Mucosa of stomach (tissue), 1 donor: ENCODE results near the gene ULK3.

Experiments used
- H3K27me3 ChIP-seq: one replicate; pipeline ENCODE4 v1.7.0; 2013; ENCODE audit warnings: mild to moderate bottlenecking, low read length; ENCODE audit not compliant: control insufficient read depth, insufficient read depth
- H3K36me3 ChIP-seq: one replicate; pipeline ENCODE4 v1.7.0; 2013; ENCODE audit warnings: low read length; ENCODE audit not compliant: control insufficient read depth, insufficient read depth
- H3K4me1 ChIP-seq: one replicate; pipeline ENCODE4 v1.7.0; 2013; ENCODE audit warnings: mild to moderate bottlenecking, low read length; ENCODE audit not compliant: control insufficient read depth, insufficient read depth
- H3K4me3 ChIP-seq: one replicate; pipeline ENCODE4 v1.7.0; 2013; ENCODE audit warnings: low read length
- H3K9ac ChIP-seq: one replicate; pipeline ENCODE4 v1.7.0; 2013; ENCODE audit warnings: mild to moderate bottlenecking, low read length, moderate library complexity
- H3K9me3 ChIP-seq: one replicate; pipeline ENCODE4 v1.7.0; 2013; ENCODE audit warnings: mild to moderate bottlenecking, low read length, moderate library complexity; ENCODE audit not compliant: control insufficient read depth
- donor health status: Pancreatic carcinoma.

The ULK3 gene

DNA sequence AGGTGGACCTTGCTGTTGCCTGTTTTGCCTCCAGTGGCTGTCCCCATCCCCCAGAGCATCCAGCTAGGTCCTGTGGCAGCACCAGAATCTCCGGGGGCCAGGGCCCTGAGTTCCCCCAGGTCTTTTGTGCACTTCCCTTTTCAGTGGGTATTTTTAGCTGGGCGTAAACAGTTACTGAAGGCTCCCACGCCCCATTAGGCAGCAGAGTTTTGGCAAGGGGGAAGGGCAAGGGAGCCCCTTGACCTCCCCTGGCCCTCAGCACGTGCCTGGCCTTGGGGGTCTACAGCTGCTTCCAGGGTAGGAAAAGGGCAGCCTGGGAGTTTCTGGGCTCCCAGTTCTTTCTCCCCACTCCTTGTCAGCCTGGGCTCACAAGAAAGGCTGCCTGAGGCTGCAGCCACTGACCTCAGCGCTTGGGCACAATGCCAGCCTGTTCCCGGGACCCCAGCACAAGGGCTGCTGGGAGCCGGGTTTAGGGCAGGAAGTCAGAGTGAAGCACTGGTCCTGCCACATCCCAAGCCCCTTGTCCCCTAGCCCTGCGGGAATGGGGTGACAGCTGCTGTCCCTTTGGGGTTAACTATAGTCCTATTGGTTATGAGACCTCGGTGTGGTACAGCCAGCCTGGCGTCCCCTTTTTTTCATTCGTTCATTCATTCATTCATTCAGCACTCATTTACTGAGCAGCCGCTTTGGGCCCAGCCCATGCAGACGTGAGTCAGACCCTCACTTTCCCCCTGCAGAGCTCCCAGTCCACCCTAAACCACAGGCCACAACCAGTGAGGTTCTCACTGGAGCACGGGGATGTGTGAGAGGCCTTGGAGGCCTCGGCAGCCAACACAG lies 52.7 kb downstream of the ULK3 start:
- Histone ChIP-seq H3K9me3 (no peaks in the 10 kb centered on the region), H3K36me3 (no peaks in the 10 kb centered on the region), H3K9ac (peak overlapping the region; percentile 61), H3K4me3 (no peak overlapping the region), H3K4me1 (peaks cover 80% of the 10 kb centered on the region), H3K27me3 (no peaks in the 10 kb centered on the region)

DNA sequence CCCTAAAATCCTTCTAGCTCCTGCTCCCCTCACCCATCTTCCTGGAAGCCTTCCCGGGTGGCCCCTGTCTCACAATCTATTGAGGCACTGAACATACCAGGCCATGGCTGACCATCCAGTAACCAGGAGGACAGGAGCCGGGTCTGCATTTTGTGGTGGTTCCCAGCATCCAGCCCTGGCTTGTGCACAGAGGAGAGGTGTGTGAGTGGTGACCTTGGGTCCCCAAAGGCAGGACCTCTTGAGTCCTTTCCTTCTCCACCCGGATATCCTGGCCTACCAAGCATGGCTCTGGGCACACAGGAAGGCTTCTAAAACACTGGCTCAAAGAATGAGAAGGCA lies 53.2 kb downstream of the ULK3 start:
- H3K4me1 ChIP-seq = peaks cover 80% of the 10 kb centered on the region
- H3K4me3 ChIP-seq = no peak overlapping the region
- peak overlapping the region; percentile 61 for H3K9ac ChIP-seq
- no peaks in the 10 kb centered on the region for H3K36me3 ChIP-seq
- H3K9me3 ChIP-seq = no peaks in the 10 kb centered on the region
- H3K27me3 ChIP-seq = no peaks in the 10 kb centered on the region

DNA sequence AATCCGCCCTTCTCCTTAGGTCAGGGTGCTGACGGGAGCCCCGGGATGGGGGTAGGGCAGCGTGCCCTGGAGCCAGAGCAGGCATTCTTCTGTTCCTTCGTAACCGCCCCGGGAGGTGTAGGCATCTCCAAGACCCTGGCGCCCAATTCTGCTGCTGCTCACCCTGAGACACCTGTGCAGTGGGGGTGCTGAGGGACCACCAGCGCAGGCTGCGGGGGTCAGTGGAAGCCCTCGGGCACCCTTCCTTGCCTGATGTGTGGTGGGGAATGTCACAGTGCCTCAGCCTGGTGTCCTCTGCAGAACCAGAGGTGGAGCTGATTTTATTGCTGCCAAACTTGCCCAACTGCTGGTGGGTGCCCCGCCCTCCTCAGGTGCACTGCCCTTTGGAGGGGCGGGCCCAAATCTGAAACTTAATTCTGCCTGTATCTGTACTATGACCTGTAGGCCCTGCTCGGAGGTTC lies 53.8 kb downstream of the ULK3 start:
- H3K27me3 ChIP-seq = no peaks in the 10 kb centered on the region
- H3K9me3 ChIP-seq = no peaks in the 10 kb centered on the region
- peak overlapping the region; percentile 61 for H3K9ac ChIP-seq
- peaks cover 84% of the 10 kb centered on the region for H3K4me1 ChIP-seq
- no peaks in the 10 kb centered on the region for H3K36me3 ChIP-seq
- no peak overlapping the region for H3K4me3 ChIP-seq

DNA sequence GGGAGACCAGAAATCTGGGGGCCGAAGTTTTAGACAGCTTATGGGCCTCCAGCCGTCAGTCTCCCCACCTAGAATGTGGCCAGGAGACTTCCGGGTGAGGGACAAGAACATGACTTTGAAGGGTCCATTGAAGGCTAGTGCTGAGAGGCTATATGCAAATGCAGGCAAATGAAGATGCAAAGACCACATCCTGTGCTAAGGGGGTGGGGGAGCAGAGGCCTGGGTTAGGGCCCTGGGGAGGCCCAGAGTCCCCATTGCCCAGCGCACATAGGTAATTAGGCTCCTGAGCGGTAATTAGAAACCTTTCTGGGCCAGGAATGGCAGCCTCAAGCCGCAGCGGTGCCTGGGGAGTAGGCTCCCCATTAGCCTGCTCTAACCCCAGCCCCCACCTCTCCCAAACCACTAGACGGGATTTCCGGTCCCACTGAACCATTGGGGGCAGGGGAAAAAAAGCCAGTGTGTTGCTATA lies 54.2 kb downstream of the ULK3 start:
- Histone ChIP-seq H3K9ac (peak overlapping the region; percentile 61), H3K4me3 (no peak overlapping the region), H3K4me1 (peaks cover 87% of the 10 kb centered on the region), H3K9me3 (no peaks in the 10 kb centered on the region), H3K27me3 (no peaks in the 10 kb centered on the region), H3K36me3 (no peaks in the 10 kb centered on the region)

- no peak overlapping the region for H3K4me3 ChIP-seq
- peaks cover 88% of the 10 kb centered on the region for H3K4me1 ChIP-seq
These were observed 54.8 kb downstream of the ULK3 start for GRCh38 chr15:74788042-74788682.

DNA sequence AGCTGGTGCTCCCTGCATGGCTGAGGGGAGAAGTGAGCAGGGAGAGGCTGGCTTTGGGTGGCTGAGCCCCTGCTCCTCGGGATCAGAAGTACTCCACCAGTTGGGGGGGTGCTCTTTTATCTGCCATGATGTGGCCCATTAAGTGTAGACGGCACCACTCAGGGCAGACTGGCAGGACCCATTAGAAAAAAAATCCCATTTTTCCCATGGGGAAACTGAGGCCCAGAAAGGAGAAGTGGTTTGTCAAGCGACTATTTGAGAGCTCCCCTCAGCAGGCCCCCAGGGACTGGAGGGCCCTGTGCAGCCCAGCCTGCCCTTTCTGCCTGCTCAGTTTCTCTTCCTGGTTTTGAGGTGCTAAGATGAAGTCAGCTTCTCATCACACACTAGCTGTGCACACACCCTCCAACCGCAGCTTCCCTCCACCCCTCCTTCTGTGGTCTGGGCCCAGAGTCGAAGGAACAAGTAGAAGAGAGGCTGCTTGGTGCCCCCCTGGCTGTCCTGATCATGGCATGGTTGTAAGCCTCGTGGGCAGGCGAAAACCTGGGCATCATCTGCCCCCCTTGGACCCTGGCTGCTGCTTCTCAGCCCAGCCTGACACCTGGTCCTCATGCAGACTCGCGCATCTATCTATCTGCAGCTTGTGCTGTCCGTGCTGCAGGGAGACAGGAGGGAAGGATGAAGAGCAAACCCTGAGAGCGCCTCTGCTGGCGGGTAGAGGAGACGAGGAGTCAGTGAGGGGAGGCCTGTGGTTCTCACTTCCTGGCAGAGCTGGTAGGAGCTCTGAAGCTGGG lies 55.5 kb downstream of the ULK3 start:
- Histone ChIP-seq H3K4me3 (no peak overlapping the region), H3K4me1 (peaks cover 86% of the 10 kb centered on the region), H3K9me3 (no peaks in the 10 kb centered on the region), H3K36me3 (no peaks in the 10 kb centered on the region), H3K9ac (peak overlapping the region; percentile 47), H3K27me3 (no peaks in the 10 kb centered on the region)

More at GRCh38 chr15:74788042-74788682, 54.8 kb downstream of the ULK3 start:
- H3K27me3 ChIP-seq = no peaks in the 10 kb centered on the region
- H3K36me3 ChIP-seq = no peaks in the 10 kb centered on the region
- H3K9me3 ChIP-seq = no peaks in the 10 kb centered on the region
- H3K9ac ChIP-seq = peak overlapping the region; percentile 47

- no peaks in the 10 kb centered on the region for H3K27me3 ChIP-seq
- no peak overlapping the region for H3K4me3 ChIP-seq
- H3K9ac ChIP-seq = peak overlapping the region; percentile 19
- no peaks in the 10 kb centered on the region for H3K9me3 ChIP-seq
- H3K4me1 ChIP-seq = peaks cover 83% of the 10 kb centered on the region
- H3K36me3 ChIP-seq = no peaks in the 10 kb centered on the region
These were observed 56.3 kb downstream of the ULK3 start for GRCh38 chr15:74786551-74787165.
